GM18867 (cell line): Measurements from ENCODE around the gene VPS16.
"Not testable (repeated sequence)": the region's sequence is repeated elsewhere in the genome, so short reads cannot be mapped to it uniquely, and the experiment has no call there.

ENCODE experiments used
- ATAC-seq: cut with Tn5 transposase; IDR thresholded peaks from one replicate; pipeline ENCODE4 v1.9.1; 2021; ENCODE audit warnings: mild to moderate bottlenecking, moderate library complexity; ENCODE audit not compliant: unreplicated experiment

Gene VPS16

GRCh38 chr20:2806351-2806701 lies 34.2 kb upstream of the VPS16 start:
- no peak for ATAC-seq

GRCh38 chr20:2807019-2807418 lies 33.5 kb upstream of the VPS16 start:
- no peak for ATAC-seq

- ATAC-seq = not testable (repeated sequence)
Observed at GRCh38 chr20:2807929-2808328, 32.6 kb upstream of the VPS16 start.

- ATAC-seq = no peak
Observed at GRCh38 chr20:2809690-2810089, 30.9 kb upstream of the VPS16 start.

- no peak for ATAC-seq
Observed at GRCh38 chr20:2812189-2812588, 28.4 kb upstream of the VPS16 start.

GRCh38 chr20:2814076-2814475 lies 26.5 kb upstream of the VPS16 start:
- ATAC-seq = no peak

- no peak for ATAC-seq
Observed at GRCh38 chr20:2814587-2815051, 25.9 kb upstream of the VPS16 start, which contains the start of gene C20orf141. Gene C20orf141 (plus strand): TSS chr20:2814987. CDS start chr20:2815185, 198 bp downstream.

GRCh38 chr20:2815242-2815900 lies 25.2 kb upstream of the VPS16 start:
- ATAC-seq = no peak

GRCh38 chr20:2816030-2816582 lies 24.4 kb upstream of the VPS16 start, which contains the start of gene TMEM239:
Gene TMEM239 (plus strand): TSS chr20:2816364. CDS start chr20:2816555, 191 bp downstream.
- no peak for ATAC-seq

GRCh38 chr20:2816583-2817340 lies 23.8 kb upstream of the VPS16 start:
- ATAC-seq = no peak

- ATAC-seq = no peak
Observed at GRCh38 chr20:2817341-2817726, 23.2 kb upstream of the VPS16 start.

GRCh38 chr20:2817891-2818595 lies 22.5 kb upstream of the VPS16 start:
- ATAC-seq = no peak

GRCh38 chr20:2820084-2820895 lies 20.3 kb upstream of the VPS16 start:
- no peak for ATAC-seq

- no peak for ATAC-seq
Observed at GRCh38 chr20:2820896-2821869, 19.4 kb upstream of the VPS16 start.

GRCh38 chr20:2822073-2822472 lies 18.5 kb upstream of the VPS16 start:
- no peak for ATAC-seq

GRCh38 chr20:2825761-2826160 lies 14.8 kb upstream of the VPS16 start:
- no peak for ATAC-seq

GRCh38 chr20:2826655-2827054 lies 13.9 kb upstream of the VPS16 start:
- ATAC-seq = no peak

- no peak for ATAC-seq
Observed at GRCh38 chr20:2829376-2829775, 11.2 kb upstream of the VPS16 start.

- ATAC-seq = not testable (repeated sequence)
Observed at GRCh38 chr20:2831206-2831605, 9.3 kb upstream of the VPS16 start.
